ENCODE data around the gene EXOSC7.

Gene EXOSC7

GRCh38 chr3:44962621-44963393, 13.2 kb upstream of the EXOSC7 start:
- H3K27me3 ChIP-seq (ENCODE audit: insufficient read depth, low read length), result no peaks in the 10 kb centered on the region
- no peak overlapping the region for H3K27ac ChIP-seq (ENCODE audit: low read depth, low read length)
- no peaks in the 10 kb centered on the region for H3K4me1 ChIP-seq (ENCODE audit: insufficient read depth, low read length)
- 95% methylated on average over 6 of the region's 6 CpGs for WGBS
- no peaks in the 10 kb centered on the region for H3K9me3 ChIP-seq (ENCODE audit: insufficient read depth, low read depth, low read length)
- H3K9ac ChIP-seq (ENCODE audit: low read depth, low read length), result no peak overlapping the region
- peaks cover 14% of the 10 kb centered on the region for H3K36me3 ChIP-seq (ENCODE audit: insufficient read depth, low read length)
- no peak overlapping the region for H3K4me3 ChIP-seq (ENCODE audit: low read length)

- no peaks in the 10 kb centered on the region for H3K9me3 ChIP-seq (ENCODE audit: insufficient read depth, low read depth, low read length)
- H3K27ac ChIP-seq (ENCODE audit: low read depth, low read length), result no peak overlapping the region
- no peaks in the 10 kb centered on the region for H3K4me1 ChIP-seq (ENCODE audit: insufficient read depth, low read length)
- H3K36me3 ChIP-seq (ENCODE audit: insufficient read depth, low read length), result peaks cover 6% of the 10 kb centered on the region
- WGBS, result 91% methylated on average over 3 of the region's 4 CpGs
- no peaks in the 10 kb centered on the region for H3K27me3 ChIP-seq (ENCODE audit: insufficient read depth, low read length)
- no peak overlapping the region for H3K9ac ChIP-seq (ENCODE audit: low read depth, low read length)
- no peak overlapping the region for H3K4me3 ChIP-seq (ENCODE audit: low read length)
These were observed 12.3 kb upstream of the EXOSC7 start for GRCh38 chr3:44963571-44964325.

GRCh38 chr3:44965165-44965564, 10.9 kb upstream of the EXOSC7 start:
- 94% methylated on average over 3 of the region's 3 CpGs for WGBS
- no peaks in the 10 kb centered on the region for H3K36me3 ChIP-seq (ENCODE audit: insufficient read depth, low read length)
- H3K27me3 ChIP-seq (ENCODE audit: insufficient read depth, low read length), result no peaks in the 10 kb centered on the region
- H3K9me3 ChIP-seq (ENCODE audit: insufficient read depth, low read depth, low read length), result no peaks in the 10 kb centered on the region
- H3K27ac ChIP-seq (ENCODE audit: low read depth, low read length), result no peak overlapping the region
- H3K4me3 ChIP-seq (ENCODE audit: low read length), result no peak overlapping the region
- H3K9ac ChIP-seq (ENCODE audit: low read depth, low read length), result no peak overlapping the region
- H3K4me1 ChIP-seq (ENCODE audit: insufficient read depth, low read length), result no peaks in the 10 kb centered on the region

GRCh38 chr3:44966795-44967278, 9.2 kb upstream of the EXOSC7 start:
- H3K9me3 ChIP-seq (ENCODE audit: insufficient read depth, low read depth, low read length), result no peaks in the 10 kb centered on the region
- no peak overlapping the region for H3K27ac ChIP-seq (ENCODE audit: low read depth, low read length)
- H3K9ac ChIP-seq (ENCODE audit: low read depth, low read length), result no peak overlapping the region
- no peak overlapping the region for H3K4me3 ChIP-seq (ENCODE audit: low read length)
- H3K4me1 ChIP-seq (ENCODE audit: insufficient read depth, low read length), result no peaks in the 10 kb centered on the region
- WGBS, result 97% methylated on average over 3 of the region's 3 CpGs
- no peaks in the 10 kb centered on the region for H3K27me3 ChIP-seq (ENCODE audit: insufficient read depth, low read length)
- 0 out of 2 replicates have a peak, but pooled peaks cover 2% of the 10 kb centered on the region for H3K36me3 ChIP-seq (ENCODE audit: insufficient read depth, low read length)

GRCh38 chr3:44968447-44968858, 7.6 kb upstream of the EXOSC7 start:
- H3K9me3 ChIP-seq (ENCODE audit: insufficient read depth, low read depth, low read length), result no peaks in the 10 kb centered on the region
- WGBS, result 95% methylated on average over 6 of the region's 6 CpGs
- H3K4me3 ChIP-seq (ENCODE audit: low read length), result no peak overlapping the region
- no peak overlapping the region for H3K9ac ChIP-seq (ENCODE audit: low read depth, low read length)
- no peaks in the 10 kb centered on the region for H3K27me3 ChIP-seq (ENCODE audit: insufficient read depth, low read length)
- H3K36me3 ChIP-seq (ENCODE audit: insufficient read depth, low read length), result 0 out of 2 replicates have a peak, but pooled peaks cover 2% of the 10 kb centered on the region
- no peaks in the 10 kb centered on the region for H3K4me1 ChIP-seq (ENCODE audit: insufficient read depth, low read length)
- H3K27ac ChIP-seq (ENCODE audit: low read depth, low read length), result no peak overlapping the region

GRCh38 chr3:44969154-44969827, 6.8 kb upstream of the EXOSC7 start:
- H3K9me3 ChIP-seq (ENCODE audit: insufficient read depth, low read depth, low read length), result no peaks in the 10 kb centered on the region
- H3K27ac ChIP-seq (ENCODE audit: low read depth, low read length), result no peak overlapping the region
- H3K36me3 ChIP-seq (ENCODE audit: insufficient read depth, low read length), result 0 out of 2 replicates have a peak, but pooled peaks cover 2% of the 10 kb centered on the region
- no peak overlapping the region for H3K9ac ChIP-seq (ENCODE audit: low read depth, low read length)
- H3K4me3 ChIP-seq (ENCODE audit: low read length), result no peak overlapping the region
- 91% methylated on average over 5 of the region's 5 CpGs for WGBS
- H3K4me1 ChIP-seq (ENCODE audit: insufficient read depth, low read length), result no peaks in the 10 kb centered on the region
- H3K27me3 ChIP-seq (ENCODE audit: insufficient read depth, low read length), result no peaks in the 10 kb centered on the region

GRCh38 chr3:44969828-44970179, 6.2 kb upstream of the EXOSC7 start:
- Histone ChIP-seq H3K9me3 (ENCODE audit: insufficient read depth, low read depth, low read length) (no peaks in the 10 kb centered on the region), H3K4me1 (ENCODE audit: insufficient read depth, low read length) (peaks cover 3% of the 10 kb centered on the region; the same call in 1 of the 2 replicates), H3K4me3 (ENCODE audit: low read length) (no peak overlapping the region), H3K36me3 (ENCODE audit: insufficient read depth, low read length) (0 out of 2 replicates have a peak, but pooled peaks cover 2% of the 10 kb centered on the region), H3K27me3 (ENCODE audit: insufficient read depth, low read length) (no peaks in the 10 kb centered on the region), H3K27ac (ENCODE audit: low read depth, low read length) (no peak overlapping the region), H3K9ac (ENCODE audit: low read depth, low read length) (no peak overlapping the region)
- WGBS, result 89% methylated on average over 2 of the region's 2 CpGs

- peaks cover 5% of the 10 kb centered on the region; the same call in 1 of the 2 replicates for H3K4me1 ChIP-seq (ENCODE audit: insufficient read depth, low read length)
- H3K27me3 ChIP-seq (ENCODE audit: insufficient read depth, low read length), result no peaks in the 10 kb centered on the region
- H3K27ac ChIP-seq (ENCODE audit: low read depth, low read length), result no peak overlapping the region
- 0 out of 2 replicates have a peak, but pooled peaks cover 2% of the 10 kb centered on the region for H3K36me3 ChIP-seq (ENCODE audit: insufficient read depth, low read length)
- H3K9me3 ChIP-seq (ENCODE audit: insufficient read depth, low read depth, low read length), result no peaks in the 10 kb centered on the region
- H3K9ac ChIP-seq (ENCODE audit: low read depth, low read length), result no peak overlapping the region
- H3K4me3 ChIP-seq (ENCODE audit: low read length), result no peak overlapping the region
- WGBS, result 91% methylated on average over 3 of the region's 3 CpGs
These were observed 5.0 kb upstream of the EXOSC7 start for GRCh38 chr3:44970926-44971490.

GRCh38 chr3:44974416-44974815, 1.6 kb upstream of the EXOSC7 start:
- WGBS, result 91% methylated on average over 4 of the region's 4 CpGs
- peak overlapping the region; percentile 100 for H3K4me3 ChIP-seq (ENCODE audit: low read length)
- H3K4me1 ChIP-seq (ENCODE audit: insufficient read depth, low read length), result peaks cover 19% of the 10 kb centered on the region; the same call in 1 of the 2 replicates
- no peaks in the 10 kb centered on the region for H3K27me3 ChIP-seq (ENCODE audit: insufficient read depth, low read length)
- H3K9me3 ChIP-seq (ENCODE audit: insufficient read depth, low read depth, low read length), result no peaks in the 10 kb centered on the region
- H3K9ac ChIP-seq (ENCODE audit: low read depth, low read length), result no peak overlapping the region
- peaks cover 9% of the 10 kb centered on the region for H3K36me3 ChIP-seq (ENCODE audit: insufficient read depth, low read length)
- no peak overlapping the region for H3K27ac ChIP-seq (ENCODE audit: low read depth, low read length)

- H3K27me3 ChIP-seq (ENCODE audit: insufficient read depth, low read length), result no peaks in the 10 kb centered on the region
- H3K36me3 ChIP-seq (ENCODE audit: insufficient read depth, low read length), result peaks cover 34% of the 10 kb centered on the region
- H3K4me3 ChIP-seq (ENCODE audit: low read length), result no peak overlapping the region
- WGBS, result 96% methylated on average over 1 of the region's 1 CpG
- H3K9me3 ChIP-seq (ENCODE audit: insufficient read depth, low read depth, low read length), result peaks cover 3% of the 10 kb centered on the region; the same call in 1 of the 2 replicates
- no peak overlapping the region for H3K27ac ChIP-seq (ENCODE audit: low read depth, low read length)
- no peak overlapping the region for H3K9ac ChIP-seq (ENCODE audit: low read depth, low read length)
- H3K4me1 ChIP-seq (ENCODE audit: insufficient read depth, low read length), result peaks cover 15% of the 10 kb centered on the region; the same call in 1 of the 2 replicates
These were observed 5.2 kb downstream of the EXOSC7 start for GRCh38 chr3:44981220-44981619.
